Fibroblast of skin of right biceps (primary cell): ENCODE data around the gene LITAF.
"Not testable (repeated sequence)": the region's sequence is repeated elsewhere in the genome, so short reads cannot be mapped to it uniquely, and the experiment has no call there.

Experiments
- DNase-seq: peaks from one replicate; pipeline ENCODE4 v3.0.0-alpha.2; 2013

Gene LITAF

GRCh38 chr16:11620243-11621003 lies 33.7 kb upstream of the LITAF start:
- DNase-seq = no peak

- no peak for DNase-seq
Measured at GRCh38 chr16:11619327-11619851, 32.7 kb upstream of the LITAF start.

- DNase-seq = no peak
Measured at GRCh38 chr16:11618107-11618717, 31.5 kb upstream of the LITAF start.

- DNase-seq = no peak
Measured at GRCh38 chr16:11615748-11616447, 29.2 kb upstream of the LITAF start.

GRCh38 chr16:11614587-11615175 lies 28.0 kb upstream of the LITAF start:
- no peak for DNase-seq

- no peak for DNase-seq
Measured at GRCh38 chr16:11613381-11614303, 26.9 kb upstream of the LITAF start.

- no peak for DNase-seq
Measured at GRCh38 chr16:11612665-11613025, 25.9 kb upstream of the LITAF start.

GRCh38 chr16:11611871-11612664 lies 25.3 kb upstream of the LITAF start:
- DNase-seq = no peak

- DNase-seq = no peak
Measured at GRCh38 chr16:11610580-11610979, 23.9 kb upstream of the LITAF start.

GRCh38 chr16:11610121-11610505 lies 23.4 kb upstream of the LITAF start:
- no peak for DNase-seq

GRCh38 chr16:11609474-11610120 lies 22.9 kb upstream of the LITAF start:
- no peak for DNase-seq

GRCh38 chr16:11605891-11606290 lies 19.2 kb upstream of the LITAF start:
- no peak for DNase-seq

GRCh38 chr16:11605564-11605886 lies 18.8 kb upstream of the LITAF start:
- no peak for DNase-seq

GRCh38 chr16:11604783-11605563 lies 18.3 kb upstream of the LITAF start:
- no peak for DNase-seq

- DNase-seq = not testable (repeated sequence)
Measured at GRCh38 chr16:11604296-11604695, 17.6 kb upstream of the LITAF start.

GRCh38 chr16:11603331-11603750 lies 16.6 kb upstream of the LITAF start:
- DNase-seq = no peak

GRCh38 chr16:11602321-11602720 lies 15.6 kb upstream of the LITAF start:
- DNase-seq = no peak

GRCh38 chr16:11601911-11602310 lies 15.2 kb upstream of the LITAF start:
- no peak for DNase-seq

GRCh38 chr16:11601425-11601824 lies 14.7 kb upstream of the LITAF start:
- DNase-seq = no peak

GRCh38 chr16:11599579-11599978 lies 12.9 kb upstream of the LITAF start:
- DNase-seq = no peak
